ENCODE measurements around the gene MYO10.

- TF ChIP-seq CTCF (IDR thresholded peaks at IDR 0.05; ENCODE audit: borderline replicate concordance, extremely low read depth, low read length, poor library complexity, severe bottlenecking) (no peak), EZH2 (IDR thresholded peaks at IDR 0.05; ENCODE audit: borderline replicate concordance, low read depth, low read length, severe bottlenecking) (no peak)
These were observed 94.7 kb downstream of the MYO10 start for GRCh38 chr5:16841416-16841815.
